GM18502 (cell line): Measurements from ENCODE around the gene NAGLU.

ENCODE experiments used
- ATAC-seq: cut with Tn5 transposase; IDR thresholded peaks from one replicate; pipeline ENCODE4 v1.9.1; 2021; ENCODE audit warnings: mild to moderate bottlenecking; ENCODE audit not compliant: unreplicated experiment, poor library complexity

The NAGLU gene

DNA sequence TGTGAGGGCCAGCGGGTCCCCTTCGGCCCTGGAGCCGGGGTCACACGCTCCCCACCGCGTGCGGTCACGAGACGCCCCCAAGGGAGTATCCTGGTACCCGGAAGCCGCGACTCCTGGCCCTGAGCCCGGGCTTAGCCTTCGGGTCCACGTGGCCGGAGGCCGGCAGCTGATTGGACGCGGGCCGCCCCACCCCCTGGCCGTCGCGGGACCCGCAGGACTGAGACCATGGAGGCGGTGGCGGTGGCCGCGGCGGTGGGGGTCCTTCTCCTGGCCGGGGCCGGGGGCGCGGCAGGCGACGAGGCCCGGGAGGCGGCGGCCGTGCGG, at the start of gene NAGLU:
TSS of gene NAGLU (plus strand) at position 194 of the 324 bp plus-strand sequence. CDS start at position 226, 32 bp downstream.
- peak; percentile 80 for ATAC-seq

DNA sequence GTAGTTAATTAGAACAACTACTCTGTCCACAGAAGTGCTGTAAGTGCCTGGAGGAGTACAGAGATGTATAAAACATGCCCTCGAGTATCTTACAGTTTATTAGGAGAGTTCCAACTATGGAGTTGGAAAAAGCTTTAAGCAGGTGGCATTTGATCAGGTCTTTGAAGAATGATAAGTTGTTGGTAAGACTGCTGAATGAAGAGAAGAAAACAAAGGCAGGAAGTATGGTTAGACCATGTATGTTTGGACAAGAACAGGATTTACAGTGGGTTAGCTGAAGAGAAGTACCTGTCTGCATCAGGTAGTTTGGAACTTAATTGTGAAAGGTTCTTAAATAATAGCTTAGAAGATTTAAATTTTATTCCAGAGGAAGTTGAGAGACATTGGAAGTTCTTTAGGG, 48.0 kb upstream of the NAGLU start:
- ATAC-seq = no peak

DNA sequence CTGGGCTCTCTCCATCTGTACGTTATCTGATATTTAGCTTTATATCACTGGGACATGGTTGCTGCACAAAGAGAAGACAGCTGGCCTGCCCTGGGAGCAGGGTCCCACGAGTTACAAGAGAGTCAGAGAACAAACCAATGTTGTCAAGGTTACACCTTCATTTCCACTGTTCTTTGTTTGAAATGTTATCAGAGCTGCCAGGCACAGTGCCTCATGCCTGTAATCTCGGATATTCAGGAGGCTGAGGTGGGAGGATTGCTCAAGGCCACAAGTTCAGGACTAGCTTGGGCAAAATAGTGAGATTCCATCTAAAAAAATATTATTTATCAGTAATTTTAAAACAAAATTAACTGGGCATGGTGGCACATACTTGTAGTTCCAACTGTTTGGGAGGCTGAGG, 42.7 kb upstream of the NAGLU start:
- ATAC-seq = no peak

DNA sequence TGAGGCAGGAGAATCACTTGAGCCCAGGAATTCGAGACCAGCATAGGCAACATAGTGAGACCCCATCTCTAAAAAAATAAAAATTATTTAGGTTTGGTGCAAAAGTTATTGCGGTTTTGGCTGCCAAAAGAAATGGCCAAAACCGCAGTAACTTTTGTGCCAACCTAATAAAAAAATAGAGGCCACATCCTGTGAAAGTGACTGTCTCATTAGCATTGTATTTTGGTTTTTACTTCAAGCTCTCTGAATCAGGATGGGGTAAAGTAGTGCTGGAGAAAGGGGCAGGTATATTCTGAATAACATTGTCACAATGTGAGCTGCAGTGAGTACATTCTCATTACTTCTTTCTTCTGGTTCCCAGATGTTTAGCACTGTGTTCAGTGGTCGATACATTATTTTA, 41.4 kb upstream of the NAGLU start:
- ATAC-seq = no peak

DNA sequence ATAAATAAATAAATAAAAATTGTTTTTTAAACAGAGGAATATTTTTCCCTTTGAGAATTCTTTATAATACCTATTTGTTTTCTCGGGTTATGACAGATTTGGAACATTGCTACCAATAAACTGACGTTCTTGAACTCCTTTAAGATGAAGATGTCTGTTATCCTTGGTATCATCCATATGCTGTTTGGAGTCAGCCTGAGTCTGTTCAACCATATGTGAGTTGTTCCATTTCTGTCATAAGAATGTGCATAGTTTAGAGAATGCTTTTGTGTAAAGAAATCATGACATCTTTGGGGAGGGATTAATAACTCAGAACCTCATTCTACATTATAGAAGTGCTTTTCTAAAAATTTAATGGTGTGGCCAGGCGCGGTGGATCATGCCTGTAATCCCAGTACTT, 37.2 kb upstream of the NAGLU start:
- ATAC-seq = no peak

DNA sequence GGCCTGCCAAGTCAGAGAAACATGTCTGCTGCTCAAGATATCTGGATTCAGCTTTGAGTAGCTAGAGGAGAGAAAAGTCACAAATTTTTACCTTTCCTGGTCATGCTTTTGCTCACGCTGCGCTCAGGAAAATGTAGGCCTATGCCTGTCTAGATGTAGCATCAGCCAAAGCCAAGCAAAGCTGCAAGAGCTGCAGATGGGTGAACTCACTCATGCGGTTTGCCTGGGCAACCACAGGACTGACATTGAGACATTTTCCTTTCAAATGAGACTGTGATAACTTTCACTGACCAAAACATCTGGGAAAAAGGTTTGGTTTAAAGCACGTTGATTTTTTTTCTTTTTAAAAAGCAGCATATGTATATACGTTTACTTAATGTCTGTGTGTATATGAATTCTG, 34.0 kb upstream of the NAGLU start:
- no peak for ATAC-seq

DNA sequence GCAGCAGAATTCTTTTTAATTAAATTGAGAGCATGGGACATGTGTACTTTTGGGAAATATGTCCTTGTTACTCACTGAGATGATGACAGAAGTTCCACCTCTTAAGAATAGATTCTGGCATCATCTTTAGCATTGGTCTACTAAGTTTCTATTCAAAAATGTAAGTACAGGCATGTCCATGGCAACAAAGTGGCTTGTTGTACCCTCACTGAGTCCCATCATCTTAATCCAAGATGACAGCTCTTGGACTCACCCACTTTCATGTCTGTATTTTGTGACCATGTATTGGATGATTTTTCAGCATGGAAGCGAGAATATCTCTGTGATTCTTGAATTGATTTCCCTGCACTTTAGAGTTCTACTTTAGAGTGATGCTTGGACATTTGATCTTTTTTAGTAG, 33.1 kb upstream of the NAGLU start:
- ATAC-seq = no peak

DNA sequence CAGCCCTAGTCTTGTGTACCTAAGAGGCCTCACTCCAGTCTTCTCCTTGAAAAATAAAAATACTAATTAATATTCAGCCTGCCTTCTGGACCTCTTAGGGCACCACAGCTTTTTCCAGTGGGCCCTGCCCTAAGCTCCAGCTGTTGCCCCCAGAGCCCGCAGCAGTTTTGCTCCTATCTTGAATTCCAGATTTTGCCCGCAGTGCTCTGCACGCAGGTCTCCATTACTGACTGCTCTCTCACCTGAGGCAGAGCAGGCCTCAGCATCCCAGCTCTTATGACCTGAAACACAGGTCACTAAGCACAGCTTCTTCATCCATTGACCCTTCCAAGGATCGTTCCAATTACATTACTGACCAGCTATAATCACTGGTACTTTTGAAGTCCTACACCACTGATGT, 28.4 kb upstream of the NAGLU start:
- ATAC-seq = no peak

DNA sequence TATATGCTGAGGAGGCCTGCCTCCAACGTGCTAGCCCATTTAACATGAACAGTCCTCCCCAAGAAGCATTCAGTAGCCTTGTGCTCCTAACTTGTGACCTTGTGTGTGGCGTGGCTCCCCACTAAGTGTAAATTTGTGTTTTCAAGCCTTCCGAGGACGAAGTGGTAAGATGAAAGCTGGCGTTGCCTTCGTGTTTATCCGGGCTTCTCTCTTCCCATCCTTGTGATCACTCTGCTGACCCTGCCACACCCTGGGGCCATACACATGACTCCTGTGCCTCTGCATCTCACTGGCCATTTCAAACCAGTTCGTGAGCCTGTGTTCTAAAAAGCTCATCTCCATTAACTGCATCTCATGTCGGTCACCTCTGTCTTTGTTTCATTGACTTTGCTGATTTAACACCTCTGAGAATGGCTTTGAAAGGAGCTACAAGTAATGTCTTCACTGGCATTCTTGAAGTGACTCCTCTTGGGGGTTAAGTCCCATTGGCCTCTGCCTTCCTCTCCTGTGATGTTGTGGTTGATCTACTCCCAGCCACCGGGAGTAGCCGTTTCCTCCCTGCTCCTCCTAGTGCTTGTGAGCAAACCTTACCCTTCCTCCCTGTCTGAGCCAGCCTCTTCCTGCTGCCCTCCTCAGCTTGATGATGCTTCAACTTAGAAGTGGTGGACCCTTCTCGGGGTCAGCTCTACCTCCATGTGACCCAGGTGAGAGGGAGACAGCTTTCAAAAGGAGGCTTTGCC, 27.4 kb upstream of the NAGLU start:
- ATAC-seq = no peak

DNA sequence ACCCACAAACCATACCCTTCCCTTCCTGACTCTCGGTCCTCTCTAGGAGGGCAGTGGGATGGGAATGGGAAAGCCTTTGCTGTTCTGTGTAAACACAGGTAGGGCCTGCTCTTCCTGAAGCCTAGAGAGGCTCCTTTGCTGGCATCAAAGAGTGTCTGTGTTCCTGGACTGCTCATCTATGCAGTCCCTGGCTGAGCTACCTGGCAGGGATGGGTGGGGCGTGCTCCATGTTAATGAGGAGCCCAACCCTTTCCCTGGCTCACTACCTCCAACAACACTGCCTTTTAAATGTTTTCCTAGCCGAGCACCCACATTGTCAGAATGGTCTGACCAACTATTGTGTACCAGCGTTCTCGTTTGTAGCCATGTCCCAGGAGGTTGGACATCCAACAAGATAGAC, 26.6 kb upstream of the NAGLU start:
- no peak for ATAC-seq

DNA sequence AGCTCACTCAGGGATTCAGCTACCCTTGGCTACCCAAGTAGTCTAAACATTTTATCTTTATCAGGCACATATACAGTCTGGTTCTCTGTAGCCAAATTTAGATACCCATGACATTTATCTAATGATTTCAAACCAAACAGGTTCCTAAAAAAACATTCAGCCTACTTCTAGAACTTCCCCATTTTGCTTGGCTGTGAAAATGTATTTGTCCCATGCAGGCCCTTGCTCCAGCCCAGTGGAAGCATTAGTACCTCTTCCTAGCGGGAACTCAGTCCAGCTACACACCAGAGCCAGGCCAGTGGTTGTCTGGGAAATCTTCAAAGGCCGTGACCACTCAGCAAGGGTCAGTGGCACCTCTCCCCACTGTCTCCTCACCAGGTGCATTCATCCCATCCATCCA, 26.2 kb upstream of the NAGLU start:
- ATAC-seq = no peak

DNA sequence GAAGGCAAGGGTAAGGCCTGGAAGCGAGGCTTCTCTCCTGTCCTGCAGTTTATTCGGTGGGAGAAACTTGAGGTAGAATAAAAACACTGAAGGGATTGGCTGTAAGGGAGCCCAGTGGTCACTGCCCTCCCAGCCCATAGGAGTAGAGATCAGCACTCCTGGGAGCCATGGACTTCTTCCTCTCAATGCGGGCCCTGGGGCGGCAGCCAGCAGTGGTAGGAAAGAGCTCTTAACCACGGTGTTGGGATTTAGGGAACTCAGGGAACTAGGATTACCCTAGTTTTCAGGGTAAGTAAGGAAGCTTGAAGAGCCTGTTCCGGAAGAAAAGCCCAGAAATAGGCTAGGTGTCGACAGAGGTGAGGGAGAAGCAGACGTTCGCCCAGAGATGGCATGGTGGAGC, 23.8 kb upstream of the NAGLU start:
- no peak for ATAC-seq

DNA sequence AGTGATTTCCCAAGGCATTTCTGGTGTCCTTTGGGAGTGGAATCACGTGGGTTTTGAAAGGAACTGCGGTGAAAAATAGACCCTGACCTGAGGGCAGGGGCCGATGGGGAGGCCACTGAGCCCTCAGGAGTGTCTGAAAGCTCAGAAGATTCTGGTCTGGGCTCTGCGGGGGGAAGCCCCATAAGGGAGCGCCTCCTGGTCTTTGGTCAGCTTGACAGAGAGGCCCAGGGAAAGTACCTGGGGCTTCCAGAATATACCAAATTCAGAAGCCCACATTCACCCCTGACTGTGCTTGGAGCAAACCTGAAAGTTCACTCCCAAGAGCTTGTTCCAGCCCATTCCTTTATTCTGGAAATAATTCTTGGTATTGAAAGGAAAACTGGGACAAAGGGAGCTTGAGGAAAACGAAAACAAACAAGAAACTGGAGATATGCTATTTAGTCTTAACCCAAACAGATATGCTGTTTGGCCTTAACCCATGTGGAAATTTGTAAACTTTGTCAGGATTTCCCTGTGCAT, 23.2 kb upstream of the NAGLU start:
- ATAC-seq = no peak

DNA sequence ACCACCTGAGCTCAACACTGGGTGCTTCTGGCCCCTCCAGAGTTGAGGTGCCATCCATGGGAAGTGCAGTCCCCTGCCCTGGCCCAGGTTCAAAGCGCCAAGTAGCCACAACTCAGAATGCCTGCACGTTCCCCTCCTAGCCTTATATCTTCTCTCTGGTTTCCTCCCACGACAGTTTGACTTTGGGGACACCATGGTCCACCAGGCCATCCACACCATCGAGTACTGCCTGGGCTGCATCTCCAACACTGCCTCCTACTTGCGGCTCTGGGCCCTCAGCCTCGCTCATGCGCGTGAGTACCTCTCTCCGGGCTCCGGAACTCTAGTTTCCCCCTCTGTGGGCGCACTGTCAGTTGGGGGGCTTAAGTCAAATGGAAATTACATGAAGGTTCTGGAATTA, 22.4 kb upstream of the NAGLU start:
- ATAC-seq = no peak

DNA sequence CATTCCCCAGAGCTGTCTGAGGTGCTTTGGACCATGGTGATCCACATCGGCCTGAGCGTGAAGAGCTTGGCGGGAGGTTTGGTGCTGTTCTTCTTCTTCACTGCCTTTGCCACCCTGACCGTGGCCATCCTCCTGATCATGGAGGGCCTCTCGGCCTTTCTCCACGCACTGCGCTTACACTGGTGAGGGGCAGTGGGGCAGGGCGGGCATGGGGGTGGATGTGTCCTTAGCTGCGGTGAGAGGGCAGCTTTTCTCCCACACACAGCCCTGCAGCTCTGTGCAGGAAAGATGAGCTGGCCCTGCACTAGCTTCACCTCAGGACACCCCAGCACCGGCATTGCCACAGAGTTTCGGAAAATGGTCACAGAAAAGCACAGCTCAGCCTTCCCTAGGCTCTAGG, 21.8 kb upstream of the NAGLU start:
- ATAC-seq = no peak

DNA sequence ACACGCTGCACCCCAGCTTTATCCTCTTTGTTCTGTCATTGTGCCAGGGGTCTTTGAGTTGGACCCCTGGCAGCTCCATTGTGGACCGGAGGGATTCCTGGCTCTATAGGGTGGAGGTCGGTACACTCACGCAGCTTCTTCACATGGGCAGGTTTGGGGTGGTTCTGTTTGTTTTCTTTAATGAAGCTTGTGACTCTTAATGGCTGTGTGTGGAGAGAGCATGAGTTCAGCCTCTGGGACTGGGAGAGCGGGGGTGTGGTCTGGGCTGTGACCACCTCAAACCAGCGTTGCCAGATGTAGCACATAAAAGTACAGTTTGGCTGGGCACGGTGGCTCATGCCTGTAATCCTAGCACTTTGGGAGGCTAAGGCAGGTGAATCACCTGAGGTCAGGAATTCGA, 21.2 kb upstream of the NAGLU start:
- ATAC-seq = no peak

DNA sequence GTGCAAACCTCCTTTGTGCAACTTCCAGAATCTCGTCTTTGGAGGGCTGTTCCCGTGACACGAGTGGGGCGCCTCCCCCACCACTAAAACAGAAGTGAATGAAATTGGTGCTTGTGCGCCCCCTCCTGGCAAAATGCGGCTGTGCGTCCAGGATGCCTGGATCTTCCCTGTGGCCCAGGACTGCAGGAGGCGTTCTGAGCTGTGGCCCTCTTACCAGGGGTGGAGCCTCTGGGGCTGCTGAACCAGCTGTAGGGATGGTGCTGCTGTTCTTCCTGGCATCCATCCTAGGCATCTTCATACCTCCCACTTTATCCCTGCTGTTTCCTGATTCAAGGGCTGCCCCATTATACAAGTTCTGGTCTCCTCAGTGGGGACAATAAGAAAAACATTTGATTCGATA, 18.5 kb upstream of the NAGLU start:
- ATAC-seq = no peak

DNA sequence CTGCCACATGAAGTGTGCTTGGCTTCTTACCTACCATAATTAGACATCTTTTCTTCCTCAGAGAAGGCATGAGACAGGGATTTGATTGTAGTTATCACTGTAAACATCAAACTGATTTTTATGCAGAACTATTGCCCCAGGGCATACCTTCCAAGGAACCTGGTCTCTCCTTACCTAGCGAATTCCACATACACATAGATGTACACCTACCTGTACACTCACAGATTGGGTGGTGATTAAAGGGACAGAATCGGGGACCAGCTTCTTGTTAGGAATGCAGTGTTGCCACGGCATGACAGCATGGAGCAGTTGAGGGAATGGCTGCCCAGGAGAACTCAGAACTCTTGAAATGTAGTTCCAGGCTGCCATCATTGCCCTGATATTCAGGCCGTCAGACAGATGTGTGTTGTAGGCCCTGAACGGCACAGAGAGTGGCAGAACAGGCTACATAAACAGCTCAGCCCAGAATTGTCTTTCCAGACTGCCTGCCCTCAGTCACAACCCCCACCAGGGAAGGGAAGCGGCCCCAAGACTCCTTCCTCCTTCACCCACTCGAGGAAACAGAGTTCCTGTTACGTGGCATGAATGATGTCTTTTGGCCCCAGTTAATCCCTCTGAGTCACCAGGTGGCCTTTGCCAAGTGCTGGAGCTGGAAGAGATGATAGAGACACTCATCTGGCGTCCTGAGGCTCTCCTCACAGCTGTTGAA, 17.8 kb upstream of the NAGLU start:
- ATAC-seq = no peak

DNA sequence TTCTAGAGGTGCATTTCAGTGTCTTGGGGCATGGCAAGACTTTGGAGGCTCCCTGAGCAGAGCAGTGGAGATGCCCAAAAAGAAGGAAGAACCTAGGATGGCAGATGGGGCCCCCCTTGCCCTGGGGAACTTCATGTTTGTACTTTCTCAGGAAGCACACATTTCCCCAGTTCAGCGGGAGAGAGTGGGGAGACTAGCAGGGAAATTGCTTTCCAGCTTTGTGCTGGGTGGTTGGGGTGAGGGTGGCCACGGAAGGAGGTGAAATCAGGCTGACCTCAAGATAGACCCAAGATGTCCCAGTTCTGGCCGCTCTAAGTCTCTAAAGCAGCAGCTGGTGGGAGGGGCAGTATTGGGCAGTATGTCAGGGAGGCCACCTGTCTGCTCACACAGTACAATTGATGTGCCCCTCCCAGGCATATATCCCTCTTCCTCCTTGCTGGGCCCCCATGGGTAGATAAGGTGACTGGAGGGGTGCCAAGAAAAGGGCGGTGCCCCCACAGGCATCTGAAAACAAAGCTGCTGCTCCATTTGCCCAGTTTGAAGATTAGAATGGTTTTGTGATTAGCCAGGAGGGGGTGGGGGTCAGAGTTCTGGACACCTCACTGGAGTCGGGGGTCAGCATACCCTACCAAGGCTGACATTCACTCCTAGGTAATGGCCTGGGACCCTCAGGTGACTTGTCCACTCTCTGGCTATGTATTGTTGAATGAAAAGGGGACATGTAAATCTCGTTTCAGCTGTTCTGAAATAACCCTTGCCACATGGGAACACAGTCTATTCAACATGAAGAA, 17.1 kb upstream of the NAGLU start:
- no peak for ATAC-seq

DNA sequence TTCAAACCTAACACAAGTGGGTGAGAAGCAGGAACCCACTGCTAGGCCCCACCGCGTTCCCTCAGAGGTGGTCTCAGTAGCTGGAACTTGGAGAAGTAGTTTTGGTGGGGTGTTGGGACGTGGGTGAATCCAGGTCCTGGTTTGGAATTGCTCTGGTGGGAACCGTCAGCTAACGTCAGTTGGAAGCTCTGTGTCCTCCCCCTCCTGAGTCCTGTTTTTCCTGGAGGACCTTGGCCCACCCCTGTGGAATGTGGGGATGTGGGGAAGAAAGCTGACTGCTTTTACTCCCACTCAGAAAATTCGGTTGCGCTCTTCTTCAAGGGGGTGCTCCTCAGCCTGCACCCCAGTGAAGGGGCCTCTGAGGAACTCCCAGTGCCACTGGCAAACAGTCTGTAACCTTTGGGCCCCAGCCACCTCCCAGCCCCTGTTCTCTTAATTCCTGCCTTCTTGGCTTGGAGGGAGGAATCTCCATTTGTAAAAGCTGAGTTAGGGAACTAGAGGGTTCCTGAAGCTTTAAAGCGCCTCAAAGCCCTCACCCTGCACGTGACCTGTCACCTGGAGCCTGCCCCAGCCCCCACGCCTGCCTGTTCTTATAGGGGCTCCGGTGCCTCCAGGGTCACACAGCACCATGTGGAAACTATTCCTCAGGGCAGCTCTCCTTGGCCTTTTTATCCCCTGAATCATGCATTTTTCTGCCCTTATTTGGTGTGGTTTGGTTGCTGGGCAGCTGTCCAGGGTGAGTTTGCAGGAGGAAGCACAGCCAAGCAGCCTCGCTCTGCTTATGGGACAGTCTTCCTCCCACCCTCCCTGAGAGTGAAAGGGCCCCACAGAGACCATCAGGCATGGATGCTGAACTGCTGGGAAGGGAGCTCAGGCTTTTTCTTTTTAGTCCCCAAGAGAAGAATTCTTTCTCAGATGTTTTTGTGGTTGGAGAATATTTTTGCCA, 16.2 kb upstream of the NAGLU start:
- no peak for ATAC-seq
